ENCODE results near the gene CHRNB2. TPM values are rescaled to one million over a fixed set of nuclear protein-coding genes. Genes with fewer than 3 reads are reported as not detected.

CHRNB2 gene
- total and polyA plus RNA-seq, 9 of the 15 experiments (the other 6 are each of a cell fraction or from before 2014, with no cell fraction given): 0.01 TPM; not detected in 8

GRCh38 chr1:154558720-154559465 is 8.7 kb upstream of the CHRNB2 start (continued):
- TF ChIP-seq SAFB2 (IDR thresholded peaks at IDR 0.05; ENCODE audit: borderline replicate concordance, low read depth, low read length, severe bottlenecking): no peak
- TF ChIP-seq E2F5 (CRISPR knock-in tag; IDR thresholded peaks at IDR 0.05): peak; percentile 96
- no peak for TF ChIP-seq THRAP3 (IDR thresholded peaks at IDR 0.05; ENCODE audit: borderline replicate concordance)
- peak; percentile 41 for TF ChIP-seq POLR2B (IDR thresholded peaks at IDR 0.05; ENCODE audit: low read depth, partially characterized antibody)
- TF ChIP-seq SRSF3 (IDR thresholded peaks at IDR 0.05; ENCODE audit: insufficient read depth, low read length): no peak
- TF ChIP-seq ZNF124 (CRISPR knock-in tag; IDR thresholded peaks at IDR 0.05): no peak
- TF ChIP-seq RBBP5 (IDR thresholded peaks at IDR 0.05; ENCODE audit: borderline replicate concordance, insufficient read depth, low read length, poor library complexity, severe bottlenecking): no peak
- TF ChIP-seq, protein P1, sequence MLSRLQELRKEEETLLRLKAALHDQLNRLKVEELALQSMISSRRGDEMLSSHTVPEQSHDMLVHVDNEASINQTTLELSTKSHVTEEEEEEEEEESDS (CRISPR knock-in tag; IDR thresholded peaks at IDR 0.05): no peak
- TF ChIP-seq ZBTB2 (IDR thresholded peaks at IDR 0.05): peak; percentile 99
- peak; percentile 94 for TF ChIP-seq CREM (IDR thresholded peaks at IDR 0.05; ENCODE audit: low read depth)
- no peak for TF ChIP-seq PHB2 (IDR thresholded peaks at IDR 0.05; ENCODE audit: low read depth)
- TF ChIP-seq KAT2B (IDR thresholded peaks at IDR 0.05; ENCODE audit: low read depth, low read length): no peak
- peak; percentile 90 for TF ChIP-seq RBM25 (IDR thresholded peaks at IDR 0.05; ENCODE audit: low read depth, low read length, severe bottlenecking)
- TF ChIP-seq KLF1 (tag; IDR thresholded peaks at IDR 0.05): peak; percentile 73; the same call in 1 of the 2 replicates
- no peak for TF ChIP-seq CREBBP (IDR thresholded peaks at IDR 0.05; ENCODE audit: low read depth, low read length)
- no peak for TF ChIP-seq GATA2 (CRISPR knock-in tag; IDR thresholded peaks at IDR 0.05)
- TF ChIP-seq POLR2A (conservative IDR thresholded peaks at IDR 0.05): peak; percentile 80
- peak; percentile 77 for TF ChIP-seq ZFX (CRISPR knock-in tag; IDR thresholded peaks at IDR 0.05)
- no peak for TF ChIP-seq ZNF644 (tag; IDR thresholded peaks at IDR 0.05; ENCODE audit: low read depth)
- no peak for TF ChIP-seq HSF4 (CRISPR knock-in tag; IDR thresholded peaks at IDR 0.05; ENCODE audit: borderline replicate concordance)
- peak; percentile 88; the same call in 1 of the 2 replicates for TF ChIP-seq NR2C2 (CRISPR knock-in tag; IDR thresholded peaks at IDR 0.05)
- TF ChIP-seq NR2C2 (tag; IDR thresholded peaks at IDR 0.05): peak; percentile 88
- no peak for TF ChIP-seq ZZZ3 (IDR thresholded peaks at IDR 0.05)
- TF ChIP-seq NFXL1 (CRISPR knock-in tag; IDR thresholded peaks at IDR 0.05): no peak
- TF ChIP-seq RFX7 (CRISPR knock-in tag; IDR thresholded peaks at IDR 0.05): no peak
- no peak for TF ChIP-seq ZNF445 (CRISPR knock-in tag; IDR thresholded peaks at IDR 0.05; ENCODE audit: low read depth)
- no peak for TF ChIP-seq ZNF3 (CRISPR knock-in tag; IDR thresholded peaks at IDR 0.05)
- TF ChIP-seq, protein P2, sequence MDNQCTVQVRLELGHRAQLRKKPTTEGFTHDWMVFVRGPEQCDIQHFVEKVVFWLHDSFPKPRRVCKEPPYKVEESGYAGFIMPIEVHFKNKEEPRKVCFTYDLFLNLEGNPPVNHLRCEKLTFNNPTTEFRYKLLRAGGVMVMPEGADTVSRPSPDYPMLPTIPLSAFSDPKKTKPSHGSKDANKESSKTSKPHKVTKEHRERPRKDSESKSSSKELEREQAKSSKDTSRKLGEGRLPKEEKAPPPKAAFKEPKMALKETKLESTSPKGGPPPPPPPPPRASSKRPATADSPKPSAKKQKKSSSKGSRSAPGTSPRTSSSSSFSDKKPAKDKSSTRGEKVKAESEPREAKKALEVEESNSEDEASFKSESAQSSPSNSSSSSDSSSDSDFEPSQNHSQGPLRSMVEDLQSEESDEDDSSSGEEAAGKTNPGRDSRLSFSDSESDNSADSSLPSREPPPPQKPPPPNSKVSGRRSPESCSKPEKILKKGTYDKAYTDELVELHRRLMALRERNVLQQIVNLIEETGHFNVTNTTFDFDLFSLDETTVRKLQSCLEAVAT (IDR thresholded peaks at IDR 0.05): no peak
